KMS-11 (cell line): ENCODE data around the gene CNRIP1.

Source experiments
- H2AFZ ChIP-seq: fragments of 200-600 bp; sonication (generic); 2 replicates; pipeline ENCODE4 v1.6.1; 2016; ENCODE audit warnings: antibody characterized with exemption, mixed run types, low read depth
- H3K27ac ChIP-seq: fragments of 200-600 bp; sonication (generic); 2 replicates; pipeline ENCODE4 v1.6.1; 2016; ENCODE audit warnings: mild to moderate bottlenecking, mixed run types
- H3K27me3 ChIP-seq: fragments of 200-600 bp; sonication (generic); 2 replicates; pipeline ENCODE4 v1.6.1; 2017; ENCODE audit warnings: mild to moderate bottlenecking, low read depth, mixed run types, moderate library complexity; ENCODE audit not compliant: insufficient read depth
- H3K36me3 ChIP-seq: fragments of 200-600 bp; sonication (generic); 2 replicates; pipeline ENCODE4 v1.6.1; 2017; ENCODE audit warnings: mild to moderate bottlenecking, mixed run types; ENCODE audit not compliant: insufficient read depth
- H3K4me1 ChIP-seq: fragments of 200-600 bp; sonication (generic); 2 replicates; pipeline ENCODE4 v1.6.1; 2016; ENCODE audit warnings: mild to moderate bottlenecking, low read depth, mixed run types; ENCODE audit not compliant: poor library complexity, severe bottlenecking
- H3K4me2 ChIP-seq: fragments of 200-600 bp; sonication (generic); 2 replicates; pipeline ENCODE4 v1.7.0; 2016; ENCODE audit warnings: mild to moderate bottlenecking, mixed run types
- H3K4me3 ChIP-seq: fragments of 200-600 bp; sonication (generic); IDR thresholded peaks from 2 replicates; pipeline ENCODE4 v1.6.1; 2017; ENCODE audit warnings: low read depth, low read length, mixed read lengths; ENCODE audit not compliant: insufficient read depth
- H3K79me2 ChIP-seq: fragments of 200-600 bp; sonication (generic); 2 replicates; pipeline ENCODE4 v1.6.1; 2016; ENCODE audit warnings: low read depth, mixed run types; ENCODE audit not compliant: insufficient read depth
- H3K9ac ChIP-seq: fragments of 200-600 bp; sonication (generic); 2 replicates; pipeline ENCODE4 v1.6.1; 2016; ENCODE audit warnings: mild to moderate bottlenecking, mixed run types
- H4K20me1 ChIP-seq: fragments of 200-600 bp; sonication (generic); 2 replicates; pipeline ENCODE4 v1.6.1; 2016; ENCODE audit warnings: mild to moderate bottlenecking, mixed run types; ENCODE audit not compliant: insufficient read depth
- TF ChIP-seq, protein P1 (sequence below): fragments of 200-600 bp; sonication (generic); conservative IDR thresholded peaks from 2 replicates; pipeline ENCODE4 v1.6.1; 2017; ENCODE audit warnings: low read depth, mild to moderate bottlenecking, antibody characterized with exemption, low read length, moderate library complexity, mixed read lengths

CNRIP1 gene

GRCh38 chr2:68252400-68253218 lies 67.1 kb downstream of the CNRIP1 start, which contains the start of gene PPP3R1:
Gene PPP3R1, minus strand, starts transcription at chr2:68252532. Its CDS starts 405 bp downstream, at chr2:68252127.
- peaks cover 50% of the 10 kb centered on the region for H3K79me2 ChIP-seq
- H3K27ac ChIP-seq = peak within 1 kb of the TSS; percentile 91
- H3K27me3 ChIP-seq = no peaks in the 10 kb centered on the region
- no peaks in the 10 kb centered on the region for H3K36me3 ChIP-seq
- TF ChIP-seq, protein P1, sequence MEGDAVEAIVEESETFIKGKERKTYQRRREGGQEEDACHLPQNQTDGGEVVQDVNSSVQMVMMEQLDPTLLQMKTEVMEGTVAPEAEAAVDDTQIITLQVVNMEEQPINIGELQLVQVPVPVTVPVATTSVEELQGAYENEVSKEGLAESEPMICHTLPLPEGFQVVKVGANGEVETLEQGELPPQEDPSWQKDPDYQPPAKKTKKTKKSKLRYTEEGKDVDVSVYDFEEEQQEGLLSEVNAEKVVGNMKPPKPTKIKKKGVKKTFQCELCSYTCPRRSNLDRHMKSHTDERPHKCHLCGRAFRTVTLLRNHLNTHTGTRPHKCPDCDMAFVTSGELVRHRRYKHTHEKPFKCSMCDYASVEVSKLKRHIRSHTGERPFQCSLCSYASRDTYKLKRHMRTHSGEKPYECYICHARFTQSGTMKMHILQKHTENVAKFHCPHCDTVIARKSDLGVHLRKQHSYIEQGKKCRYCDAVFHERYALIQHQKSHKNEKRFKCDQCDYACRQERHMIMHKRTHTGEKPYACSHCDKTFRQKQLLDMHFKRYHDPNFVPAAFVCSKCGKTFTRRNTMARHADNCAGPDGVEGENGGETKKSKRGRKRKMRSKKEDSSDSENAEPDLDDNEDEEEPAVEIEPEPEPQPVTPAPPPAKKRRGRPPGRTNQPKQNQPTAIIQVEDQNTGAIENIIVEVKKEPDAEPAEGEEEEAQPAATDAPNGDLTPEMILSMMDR = no peak
- H2AFZ ChIP-seq = peak within 1 kb of the TSS; percentile 73
- H3K4me3 ChIP-seq = peak within 1 kb of the TSS; percentile 90
- peaks cover 33% of the 10 kb centered on the region for H4K20me1 ChIP-seq
- H3K9ac ChIP-seq = peak within 1 kb of the TSS; percentile 86
- peak within 1 kb of the TSS; percentile 86 for H3K4me2 ChIP-seq
- peaks cover 55% of the 10 kb centered on the region for H3K4me1 ChIP-seq

DNA sequence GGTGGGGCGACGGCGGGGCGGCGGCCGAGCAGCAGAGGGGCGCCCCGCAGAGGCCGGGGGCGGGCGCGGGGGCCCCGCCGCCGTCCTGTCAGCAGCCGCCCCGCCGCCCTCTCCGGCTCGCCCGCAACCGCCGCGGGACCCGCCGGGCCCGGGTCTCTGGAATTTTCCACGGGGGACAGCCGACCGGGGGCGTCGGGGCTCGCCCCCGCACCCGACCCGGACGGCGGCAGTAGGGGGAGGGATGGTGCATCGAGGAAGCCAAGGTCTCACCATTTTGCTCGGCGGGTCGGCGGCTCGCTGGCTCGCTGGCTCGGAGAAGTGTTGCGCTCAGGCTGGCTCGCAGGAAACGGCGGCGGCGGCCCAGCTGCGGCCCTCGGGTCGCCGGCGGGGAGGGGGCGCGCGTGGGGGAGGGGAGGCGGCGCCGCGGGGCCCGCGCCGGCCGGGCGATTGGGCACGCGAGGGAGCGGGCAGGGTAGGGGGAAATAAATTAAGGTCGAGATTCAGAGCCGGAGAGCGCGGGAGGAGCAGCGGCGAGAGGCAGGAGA lies 67.8 kb downstream of the CNRIP1 start:
- Histone ChIP-seq H3K9ac (peak overlapping the region; percentile 86), H3K27me3 (no peaks in the 10 kb centered on the region), H2AFZ (no peak overlapping the region), H3K79me2 (peaks cover 57% of the 10 kb centered on the region), H3K4me2 (no peak overlapping the region), H3K27ac (peak overlapping the region; percentile 91), H3K4me1 (peaks cover 61% of the 10 kb centered on the region), H3K4me3 (peak overlapping the region; percentile 66), H4K20me1 (peaks cover 40% of the 10 kb centered on the region), H3K36me3 (no peaks in the 10 kb centered on the region)
- TF ChIP-seq, protein P1 = no peak

- Histone ChIP-seq H3K4me2 (peak overlapping the region; percentile 86), H3K4me3 (peak overlapping the region; percentile 66), H4K20me1 (peaks cover 46% of the 10 kb centered on the region), H3K79me2 (peaks cover 63% of the 10 kb centered on the region), H3K27me3 (no peaks in the 10 kb centered on the region), H2AFZ (peak overlapping the region; percentile 44), H3K4me1 (peaks cover 61% of the 10 kb centered on the region), H3K9ac (peak overlapping the region; percentile 86), H3K27ac (peak overlapping the region; percentile 91), H3K36me3 (no peaks in the 10 kb centered on the region)
- TF ChIP-seq, protein P1 = peak; percentile 80
Measured at GRCh38 chr2:68251187-68251854, 68.4 kb downstream of the CNRIP1 start.

DNA sequence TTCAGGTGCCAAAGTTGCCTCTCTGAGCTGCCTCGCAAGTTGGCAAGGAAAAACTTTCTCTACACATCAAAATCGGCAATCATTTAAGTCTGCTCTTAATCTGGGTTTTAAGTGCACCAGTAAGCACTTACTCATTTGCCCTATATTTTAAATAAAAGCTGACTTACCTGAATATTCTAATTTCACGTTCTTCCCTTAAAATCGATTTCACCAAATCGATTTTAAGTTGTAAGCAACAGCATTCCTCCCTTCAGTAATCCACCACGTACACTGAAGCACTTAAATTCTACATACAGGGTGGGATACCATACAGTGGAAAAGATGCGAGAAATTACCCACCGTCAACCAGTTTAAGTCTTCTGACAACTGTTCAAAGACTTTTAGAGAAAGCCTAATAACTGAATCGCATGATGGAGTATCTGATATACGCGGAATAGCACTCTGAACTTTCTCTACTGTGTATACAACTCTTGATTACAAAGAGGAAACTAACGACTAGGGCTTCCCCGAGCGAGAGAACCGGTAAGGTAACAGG lies 69.0 kb downstream of the CNRIP1 start:
- TF ChIP-seq, protein P1 = no peak
- H3K4me2 ChIP-seq = peak overlapping the region; percentile 86
- peaks cover 50% of the 10 kb centered on the region for H4K20me1 ChIP-seq

More for the DNA sequence above, 69.0 kb downstream of the CNRIP1 start:
- peak overlapping the region; percentile 66 for H3K4me3 ChIP-seq
- peak overlapping the region; percentile 86; the same call in 1 of the 2 replicates for H3K9ac ChIP-seq
- no peak overlapping the region for H2AFZ ChIP-seq
- H3K79me2 ChIP-seq = peaks cover 69% of the 10 kb centered on the region
- H3K36me3 ChIP-seq = no peaks in the 10 kb centered on the region
- H3K27ac ChIP-seq = peak overlapping the region; percentile 91
- peaks cover 61% of the 10 kb centered on the region for H3K4me1 ChIP-seq
- H3K27me3 ChIP-seq = no peaks in the 10 kb centered on the region
